IMR-90 (cell line): ENCODE measurements around the gene MYL10. TPM values are rescaled to one million over a fixed set of nuclear protein-coding genes. Genes with fewer than 3 reads are reported as not detected.

ENCODE experiments used
- ATAC-seq: fragments of 200-7000 bp; cut with Tn5 transposase; 2 replicates; pipeline ENCODE4 v1.9.1; 2020; ENCODE audit warnings: low read depth, mild to moderate bottlenecking, moderate library complexity
- BruUV-seq: library from RNA; stranded (reverse); fragments of 400-500 nt; replicated peaks from 2 replicates; lab custom pipeline; 2021; lab: Mats Ljungman, UMichigan
- CTCF ChIA-PET: fragments of 300-600 bp; formaldehyde crosslinking; extraction: SDS; loops from one replicate; lab custom pipeline; 2021; ENCODE audit warnings: antibody characterized with exemption; lab: Yijun Ruan, JAX
- POLR2A ChIA-PET: fragments of 300-600 bp; sonication (Branson Sonifier 250); formaldehyde crosslinking; loops from one replicate; lab custom pipeline; 2022; ENCODE audit warnings: antibody characterized with exemption; ENCODE audit not compliant: unreplicated experiment; lab: Charles Lee
- DNase-seq: peaks from one replicate; pipeline ENCODE4 v3.0.0; 2013
- H2AFZ ChIP-seq: replicated peaks from 2 replicates; pipeline ENCODE3; 2013; ENCODE audit warnings: low read length, mild to moderate bottlenecking; ENCODE audit not compliant: poor library complexity
- H2AK5ac ChIP-seq: 2 replicates; pipeline ENCODE4 v1.6.1; 2013; ENCODE audit warnings: low read depth, low read length, inconsistent platforms
- H2AK9ac ChIP-seq: replicated peaks from 2 replicates; pipeline ENCODE3; 2013; ENCODE audit warnings: mild to moderate bottlenecking, low read depth, low read length, moderate library complexity; ENCODE audit not compliant: poor library complexity
- H2BK120ac ChIP-seq: 2 replicates; pipeline ENCODE4 v1.6.1; 2013; ENCODE audit warnings: low read depth, low read length, inconsistent platforms
- H2BK15ac ChIP-seq: 3 replicates; pipeline ENCODE4 v1.6.1; 2013; ENCODE audit warnings: low read depth, low read length, inconsistent platforms
- H2BK20ac ChIP-seq: 2 replicates; pipeline ENCODE4 v1.6.1; 2013; ENCODE audit warnings: low read depth, mild to moderate bottlenecking, inconsistent platforms, low read length, moderate library complexity
- H2BK5ac ChIP-seq: 2 replicates; pipeline ENCODE4 v1.6.1; 2013; ENCODE audit warnings: mild to moderate bottlenecking, low read depth, low read length, inconsistent platforms; ENCODE audit not compliant: poor library complexity, severe bottlenecking
- H3K14ac ChIP-seq: replicated peaks from 2 replicates; pipeline ENCODE4 v1.6.1; 2013; ENCODE audit warnings: low read depth, low read length, inconsistent platforms
- H3K18ac ChIP-seq: 2 replicates; pipeline ENCODE4 v1.6.1; 2013; ENCODE audit warnings: low read depth, low read length, control low read depth
- H3K23ac ChIP-seq: 2 replicates; pipeline ENCODE4 v1.6.1; 2013; ENCODE audit warnings: low read depth, low read length, inconsistent platforms
- H3K27ac ChIP-seq: 2 replicates; pipeline ENCODE4 v1.5.1; 2013; ENCODE audit warnings: mild to moderate bottlenecking, control low read depth, low read length; ENCODE audit not compliant: insufficient read depth
- H3K27me3 ChIP-seq: 2 replicates; pipeline ENCODE4 v1.6.1; 2013; ENCODE audit warnings: low read length; ENCODE audit not compliant: control insufficient read depth, insufficient read depth
- H3K36me3 ChIP-seq: 2 replicates; pipeline ENCODE4 v1.6.1; 2013; ENCODE audit warnings: low read length, mixed read lengths; ENCODE audit not compliant: control insufficient read depth, insufficient read depth
- H3K4ac ChIP-seq: 2 replicates; pipeline ENCODE4 v1.6.1; 2013; ENCODE audit warnings: low read depth, low read length, inconsistent platforms
- H3K4me1 ChIP-seq: 2 replicates; pipeline ENCODE4 v1.6.1; 2013; ENCODE audit warnings: low read length, mixed read lengths; ENCODE audit not compliant: control insufficient read depth, insufficient read depth
- H3K4me2 ChIP-seq: 2 replicates; pipeline ENCODE4 v1.6.1; 2013; ENCODE audit warnings: low read depth, mild to moderate bottlenecking, control low read depth, low read length, moderate library complexity
- H3K4me3 ChIP-seq: 2 replicates; pipeline ENCODE4 v1.5.1; 2013; ENCODE audit warnings: low read depth, mild to moderate bottlenecking, control low read depth, low read length, moderate library complexity; ENCODE audit not compliant: insufficient read depth
- H3K56ac ChIP-seq: 2 replicates; pipeline ENCODE4 v1.6.1; 2013; ENCODE audit warnings: low read length, inconsistent platforms; ENCODE audit not compliant: insufficient read depth; ENCODE audit errors: extremely low read depth
- H3K79me1 ChIP-seq, 2 experiments: 2 replicates each; pipeline ENCODE4 v1.6.1; 2013; ENCODE audit warnings: low read length in 2 of 2, inconsistent platforms in 1 of 2, low read depth in 1 of 2
- H3K9ac ChIP-seq: 2 replicates; pipeline ENCODE4 v1.6.1; 2013; ENCODE audit warnings: low read depth, low read length, control low read depth
- H3K9me1 ChIP-seq: 2 replicates; pipeline ENCODE4 v1.6.1; 2013; ENCODE audit warnings: low read length, inconsistent platforms; ENCODE audit not compliant: insufficient read depth
- H3K9me3 ChIP-seq: 2 replicates; pipeline ENCODE4 v1.6.1; 2013; ENCODE audit warnings: low read length; ENCODE audit not compliant: control insufficient read depth, insufficient read depth
- H4K20me1 ChIP-seq: 2 replicates; pipeline ENCODE4 v1.6.1; 2013; ENCODE audit warnings: low read length, inconsistent platforms; ENCODE audit not compliant: insufficient read depth
- H4K5ac ChIP-seq: 2 replicates; pipeline ENCODE4 v1.6.1; 2013; ENCODE audit warnings: mild to moderate bottlenecking, low read depth, low read length, control low read depth
- H4K8ac ChIP-seq, 2 experiments: 2 replicates each; pipeline ENCODE4 v1.6.1; 2013; ENCODE audit warnings: low read depth in 2 of 2, low read length in 2 of 2, control low read depth in 1 of 2, inconsistent platforms in 1 of 2
- H4K91ac ChIP-seq: 2 replicates; pipeline ENCODE4 v1.6.1; 2013; ENCODE audit warnings: low read depth, low read length, inconsistent platforms; ENCODE audit not compliant: insufficient read depth
- CEBPB ChIP-seq: IDR thresholded peaks from 2 replicates; pipeline ENCODE4 v1.6.1; 2012; ENCODE audit warnings: low read depth, low read length, improper control_type of control experiment
- CHD1 ChIP-seq: IDR thresholded peaks from 2 replicates; pipeline ENCODE4 v1.6.1; 2012; ENCODE audit warnings: low read depth, low read length, improper control_type of control experiment
- MAFK ChIP-seq: IDR thresholded peaks from 2 replicates; pipeline ENCODE4 v1.6.1; 2012; ENCODE audit warnings: low read depth, low read length, improper control_type of control experiment
- MAZ ChIP-seq: IDR thresholded peaks from 2 replicates; pipeline ENCODE4 v1.6.1; 2012; ENCODE audit warnings: low read depth, mild to moderate bottlenecking, low read length, improper control_type of control experiment, moderate library complexity, borderline replicate concordance
- POLR2A ChIP-seq: IDR thresholded peaks from 2 replicates; pipeline ENCODE4 v1.6.1; 2012; ENCODE audit warnings: mild to moderate bottlenecking, low read depth, low read length
- RCOR1 ChIP-seq: IDR thresholded peaks from 2 replicates; pipeline ENCODE4 v1.6.1; 2012; ENCODE audit warnings: mild to moderate bottlenecking, low read length, improper control_type of control experiment; ENCODE audit not compliant: insufficient replicate concordance
- RFX5 ChIP-seq: IDR thresholded peaks from 2 replicates; pipeline ENCODE4 v1.8.0; 2012; ENCODE audit warnings: low read depth, mild to moderate bottlenecking, low read length, moderate library complexity
- SMC3 ChIP-seq: fragments of 150-350 bp; IDR thresholded peaks from 2 replicates; pipeline ENCODE4 v1.6.1; 2016; ENCODE audit warnings: low read depth, mild to moderate bottlenecking, antibody characterized with exemption, low read length, moderate library complexity
- WGBS, 2 experiments: methylation state at CpG; one replicate each; pipeline versions ENCODE4 v1.1.5 to v1.1.7; 2013; ENCODE audit warnings: missing lambda C conversion rate in 2 of 2; ENCODE audit not compliant: insufficient read length in 1 of 2; ENCODE audit errors: extremely low coverage in 2 of 2; 5-methylcytosine and 5-hydroxymethylcytosine counted together
- dilution Hi-C: fragments of 300-500 bp; cut with HindIII; formaldehyde crosslinking; loops from one replicate; pipeline ENCODE4 v1.14.3; 2018; ENCODE audit warnings: low sequenced_read_pairs; ENCODE audit not compliant: unreplicated experiment
- in situ Hi-C: fragments of 300-500 bp; cut with MboI; formaldehyde crosslinking; loops from 3 replicates; pipeline ENCODE4 v1.14.3; 2019; ENCODE audit warnings: low sequenced_read_pairs, inconsistent platforms, mixed read lengths
- intact Hi-C: fragments of 100-400 bp; cut with micrococcal nuclease; formaldehyde crosslinking; loops from 2 replicates; pipeline ENCODE4 v1.10.0; 2022
- polyA plus RNA-seq, 3 experiments: library from polyadenylated mRNA; depleted of rRNA; stranded (reverse); fragments of >200 nt; gene quantifications; 2 replicates each; pipeline ENCODE4 v1.2.3, GENCODE V29; 2012; ENCODE audit warnings: low replicate concordance in 1 of 3
- total RNA-seq: library from RNA; depleted of rRNA; stranded (reverse); fragments of >200 nt; gene quantifications from 2 replicates; pipeline ENCODE4 v1.2.3, GENCODE V29; 2012
- TF ChIP-seq, protein P1 (sequence below): fragments of 150-350 bp; IDR thresholded peaks from 2 replicates; pipeline ENCODE4 v1.6.1; 2016; ENCODE audit warnings: low read depth, mild to moderate bottlenecking, low read length, moderate library complexity, borderline replicate concordance
- TF ChIP-seq, protein P2 (sequence below): conservative IDR thresholded peaks from 2 replicates; pipeline ENCODE4 v1.5.1; 2012; ENCODE audit warnings: mild to moderate bottlenecking, low read depth, low read length, improper control_type of control experiment

The MYL10 gene
- total and polyA plus RNA-seq, 2 of the 4 experiments (the other 2 are of a cell fraction): not detected

DNA sequence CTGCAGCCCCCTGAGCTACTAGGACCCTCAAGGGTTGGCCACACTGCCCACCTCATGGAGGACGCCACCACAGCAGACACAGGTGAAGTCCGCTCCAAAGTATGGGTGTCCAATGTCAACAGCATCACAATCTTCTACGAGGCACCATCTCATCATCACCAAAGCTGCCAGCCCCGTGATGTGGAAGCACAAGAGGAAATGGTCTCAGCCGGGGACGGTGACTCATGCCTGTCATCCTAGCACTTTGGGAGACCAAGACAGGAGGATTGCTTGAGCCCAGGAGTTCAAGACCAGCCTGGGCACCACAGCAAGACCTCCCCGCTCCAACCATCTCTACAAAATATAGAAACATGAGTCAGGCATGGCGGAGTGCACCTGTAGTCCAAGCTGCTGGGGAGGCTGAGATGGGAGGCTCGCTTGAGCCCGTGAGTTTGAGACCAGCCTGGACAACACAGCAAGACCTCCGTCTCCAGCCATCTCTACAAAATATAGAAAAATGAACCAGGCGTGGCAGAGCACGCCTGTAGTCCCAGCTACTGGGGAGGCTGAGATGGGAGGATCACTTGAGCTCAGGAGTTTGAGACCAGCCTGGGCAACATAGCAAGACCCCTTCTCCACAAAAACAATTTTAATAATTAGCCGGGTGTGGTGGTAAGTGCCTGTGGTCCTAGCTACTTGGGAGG is 48.8 kb upstream of the MYL10 start:
- dilution Hi-C loops: no loop called here

More for the DNA sequence above, 48.8 kb upstream of the MYL10 start:
- no peak overlapping the region for H3K14ac ChIP-seq
- TF ChIP-seq POLR2A (no peak), CEBPB (no peak), MAZ (no peak), SMC3 (no peak), CHD1 (no peak), RCOR1 (no peak), MAFK (no peak), RFX5 (no peak)
- TF ChIP-seq, protein P1, sequence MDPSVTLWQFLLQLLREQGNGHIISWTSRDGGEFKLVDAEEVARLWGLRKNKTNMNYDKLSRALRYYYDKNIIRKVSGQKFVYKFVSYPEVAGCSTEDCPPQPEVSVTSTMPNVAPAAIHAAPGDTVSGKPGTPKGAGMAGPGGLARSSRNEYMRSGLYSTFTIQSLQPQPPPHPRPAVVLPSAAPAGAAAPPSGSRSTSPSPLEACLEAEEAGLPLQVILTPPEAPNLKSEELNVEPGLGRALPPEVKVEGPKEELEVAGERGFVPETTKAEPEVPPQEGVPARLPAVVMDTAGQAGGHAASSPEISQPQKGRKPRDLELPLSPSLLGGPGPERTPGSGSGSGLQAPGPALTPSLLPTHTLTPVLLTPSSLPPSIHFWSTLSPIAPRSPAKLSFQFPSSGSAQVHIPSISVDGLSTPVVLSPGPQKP: no peak
- TF ChIP-seq, protein P2, sequence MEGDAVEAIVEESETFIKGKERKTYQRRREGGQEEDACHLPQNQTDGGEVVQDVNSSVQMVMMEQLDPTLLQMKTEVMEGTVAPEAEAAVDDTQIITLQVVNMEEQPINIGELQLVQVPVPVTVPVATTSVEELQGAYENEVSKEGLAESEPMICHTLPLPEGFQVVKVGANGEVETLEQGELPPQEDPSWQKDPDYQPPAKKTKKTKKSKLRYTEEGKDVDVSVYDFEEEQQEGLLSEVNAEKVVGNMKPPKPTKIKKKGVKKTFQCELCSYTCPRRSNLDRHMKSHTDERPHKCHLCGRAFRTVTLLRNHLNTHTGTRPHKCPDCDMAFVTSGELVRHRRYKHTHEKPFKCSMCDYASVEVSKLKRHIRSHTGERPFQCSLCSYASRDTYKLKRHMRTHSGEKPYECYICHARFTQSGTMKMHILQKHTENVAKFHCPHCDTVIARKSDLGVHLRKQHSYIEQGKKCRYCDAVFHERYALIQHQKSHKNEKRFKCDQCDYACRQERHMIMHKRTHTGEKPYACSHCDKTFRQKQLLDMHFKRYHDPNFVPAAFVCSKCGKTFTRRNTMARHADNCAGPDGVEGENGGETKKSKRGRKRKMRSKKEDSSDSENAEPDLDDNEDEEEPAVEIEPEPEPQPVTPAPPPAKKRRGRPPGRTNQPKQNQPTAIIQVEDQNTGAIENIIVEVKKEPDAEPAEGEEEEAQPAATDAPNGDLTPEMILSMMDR: no peak
- no peaks in the 10 kb centered on the region for H3K27me3 ChIP-seq
- H4K91ac ChIP-seq: no peak overlapping the region
- no CpG with 5 or more reads among the region's 14 CpGs for WGBS, 2 experiments
- no peaks in the 10 kb centered on the region; the same call in none of the 2 replicates for H3K9me3 ChIP-seq
- peaks cover 6% of the 10 kb centered on the region for H3K9me1 ChIP-seq
- H3K79me1 ChIP-seq: no peaks in the 10 kb centered on the region
- intact Hi-C loops (no loop called here), in situ Hi-C loops (no loop called here)
- H3K4me2 ChIP-seq: no peak overlapping the region
- no peak overlapping the region for H3K56ac ChIP-seq
- no peak overlapping the region for H2BK20ac ChIP-seq
- H3K27ac ChIP-seq: no peak overlapping the region
- no peak overlapping the region for H4K5ac ChIP-seq
- peak overlapping the region; percentile 58 for H2AFZ ChIP-seq
- no peak overlapping the region for H3K9ac ChIP-seq
- no peak overlapping the region for H3K4me3 ChIP-seq
- no peak overlapping the region for H3K23ac ChIP-seq
- no peak overlapping the region for H2BK120ac ChIP-seq
- H3K4ac ChIP-seq: no peak overlapping the region; the same call in 1 of the 2 replicates
- H4K8ac ChIP-seq: no peak overlapping the region
- DNase-seq (peak; percentile 37), ATAC-seq (no peak)
- ChIA-PET POLR2A (interaction anchor here (0.6 kb wide), 1 partner anchor 17 kb away, joined by 7 read pairs; no protein-coding TSS in a partner anchor), CTCF (no interaction called here)
- H3K36me3 ChIP-seq: no peaks in the 10 kb centered on the region
- H2AK5ac ChIP-seq: no peak overlapping the region
- H2BK15ac ChIP-seq: no peak overlapping the region
- H2AK9ac ChIP-seq: peak overlapping the region; percentile 70
- H3K18ac ChIP-seq: no peak overlapping the region
- no peak overlapping the region for H2BK5ac ChIP-seq
- H4K20me1 ChIP-seq: peaks cover 9% of the 10 kb centered on the region; the same call in 1 of the 2 replicates
- no TSS peak for BruUV-seq
- H3K4me1 ChIP-seq: peaks cover 8% of the 10 kb centered on the region
